ENCODE results near the gene FARS2. TPM values are rescaled to one million over a fixed set of nuclear protein-coding genes. Genes with fewer than 3 reads are reported as not detected.

Gene FARS2
- total and polyA plus RNA-seq, 11 donors: 11.4 to 24.6 (median 20.5) TPM

- intact Hi-C loops (cut with DNase I): no loop called here
- ATAC-seq: no peak
These were observed 259.5 kb downstream of the FARS2 start for GRCh38 chr6:5520796-5521195.

GRCh38 chr6:5521322-5521721 lies 260.0 kb downstream of the FARS2 start:
- Histone ChIP-seq H3K36me3 (no peaks in the 10 kb centered on the region), H3K4me1 (peaks cover 0 to 15% (median 0%) of the 10 kb centered on the region in 12 donors), H3K4me3 (no peak overlapping the region), H3K27me3 (no peaks in the 10 kb centered on the region), H3K9me3 (no peaks in the 10 kb centered on the region), H3K27ac (no peak overlapping the region)
- ATAC-seq: no peak
- no peak for DNase-seq
- WGBS, 4 donors: 51 to 63% (median 61%) methylated on average over 3 of the region's 3 CpGs
- TF ChIP-seq POLR2A (IDR thresholded peaks at IDR 0.05) (no peak), CTCF (IDR thresholded peaks at IDR 0.05) (no peak)
- intact Hi-C loops (cut with DNase I): no loop called here

More at GRCh38 chr6:5520796-5521195, 259.5 kb downstream of the FARS2 start:
- H3K27ac ChIP-seq: no peak overlapping the region
- no peaks in the 10 kb centered on the region for H3K9me3 ChIP-seq
- TF ChIP-seq POLR2A (IDR thresholded peaks at IDR 0.05): no peak
- no peak for TF ChIP-seq CTCF (IDR thresholded peaks at IDR 0.05)
- no peaks in the 10 kb centered on the region for H3K36me3 ChIP-seq
- WGBS, 4 donors: 80 to 88% (median 83%) methylated on average over 2 of the region's 2 CpGs
- DNase-seq: no peak
- H3K4me1 ChIP-seq: peaks cover 0 to 15% (median 0%) of the 10 kb centered on the region in 12 donors
- no peak overlapping the region for H3K4me3 ChIP-seq
- no peaks in the 10 kb centered on the region for H3K27me3 ChIP-seq

GRCh38 chr6:5522147-5522546 lies 260.8 kb downstream of the FARS2 start:
- Histone ChIP-seq H3K9me3 (no peaks in the 10 kb centered on the region), H3K27ac (no peak overlapping the region), H3K4me1 (peaks cover 0 to 15% (median 0%) of the 10 kb centered on the region in 12 donors), H3K27me3 (no peaks in the 10 kb centered on the region), H3K36me3 (no peaks in the 10 kb centered on the region), H3K4me3 (no peak overlapping the region)
- ATAC-seq: no peak
- TF ChIP-seq POLR2A (IDR thresholded peaks at IDR 0.05) (no peak), CTCF (IDR thresholded peaks at IDR 0.05) (no peak)
- intact Hi-C loops (cut with DNase I): no loop called here
- DNase-seq: no peak

- H3K4me1 ChIP-seq: peaks cover 0 to 12% (median 0%) of the 10 kb centered on the region in 12 donors
- WGBS, 4 donors: 94 to 97% (median 96%) methylated on average over 2 of the region's 2 CpGs
- peak in 1 of 4 donors; percentile 33 for ATAC-seq
- H3K27ac ChIP-seq: no peak overlapping the region
- DNase-seq: no peak
- no peaks in the 10 kb centered on the region for H3K9me3 ChIP-seq
- no peaks in the 10 kb centered on the region for H3K27me3 ChIP-seq
- no peak for TF ChIP-seq POLR2A (IDR thresholded peaks at IDR 0.05)
- intact Hi-C loops (cut with DNase I): no loop called here
- no peaks in the 10 kb centered on the region for H3K36me3 ChIP-seq
- no peak overlapping the region for H3K4me3 ChIP-seq
These were observed 262.8 kb downstream of the FARS2 start for GRCh38 chr6:5524110-5524509.

GRCh38 chr6:5525209-5525608 lies 263.9 kb downstream of the FARS2 start:
- Histone ChIP-seq H3K9me3 (no peaks in the 10 kb centered on the region), H3K36me3 (no peaks in the 10 kb centered on the region), H3K27me3 (no peaks in the 10 kb centered on the region), H3K27ac (no peak overlapping the region), H3K4me3 (no peak overlapping the region), H3K4me1 (peaks cover 0 to 8% (median 0%) of the 10 kb centered on the region in 12 donors)
- WGBS, 4 donors: 77 to 89% (median 86%) methylated on average over 4 of the region's 4 CpGs
- DNase-seq (no peak), ATAC-seq (no peak)
- intact Hi-C loops (cut with DNase I): no loop called here
- TF ChIP-seq CTCF (IDR thresholded peaks at IDR 0.05) (no peak), POLR2A (IDR thresholded peaks at IDR 0.05) (no peak)
